Measurements from ENCODE around the gene OXA1L. TPM values are rescaled to one million over a fixed set of nuclear protein-coding genes. Genes with fewer than 3 reads are reported as not detected.

OXA1L gene
- total and polyA plus RNA-seq, 2 of the 13 experiments (the other 11 are each of a cell fraction or from before 2014, with no cell fraction given), result 230 to 589 TPM

GRCh38 chr14:22821193-22822015, 54.9 kb downstream of the OXA1L start (continued):
- TF ChIP-seq ZNF512 (CRISPR knock-in tag; IDR thresholded peaks at IDR 0.05), result peak; percentile 38; the same call in 1 of the 2 replicates
- 0 out of 2 replicates have a peak, but pooled peaks have one; percentile 86 for TF ChIP-seq PAWR (CRISPR knock-in tag; IDR thresholded peaks at IDR 0.05; ENCODE audit: borderline replicate concordance)
- peak; percentile 79; the same call in 1 of the 2 replicates for TF ChIP-seq ZBTB7A (CRISPR knock-in tag; IDR thresholded peaks at IDR 0.05)
- peak; percentile 82; the same call in 1 of the 2 replicates for TF ChIP-seq ZSCAN9 (CRISPR knock-in tag; IDR thresholded peaks at IDR 0.05; ENCODE audit: borderline replicate concordance)
- no peak; the same call in 1 of the 2 replicates for TF ChIP-seq ZFP91 (CRISPR knock-in tag; IDR thresholded peaks at IDR 0.05; ENCODE audit: borderline replicate concordance)
- no peak for TF ChIP-seq MED13 (CRISPR knock-in tag; IDR thresholded peaks at IDR 0.05)
- 0 out of 2 replicates have a peak, but pooled peaks have one; percentile 70 for TF ChIP-seq SNAPC5 (CRISPR knock-in tag; IDR thresholded peaks at IDR 0.05; ENCODE audit: borderline replicate concordance)
- peak; percentile 86; the same call in 1 of the 2 replicates for TF ChIP-seq STAT5B (CRISPR knock-in tag; IDR thresholded peaks at IDR 0.05)
- peak; percentile 88; the same call in 1 of the 2 replicates for TF ChIP-seq ZSCAN31 (CRISPR knock-in tag; IDR thresholded peaks at IDR 0.05; ENCODE audit: low read depth)
- TF ChIP-seq NR0B2 (CRISPR knock-in tag; IDR thresholded peaks at IDR 0.05), result peak; percentile 80
- no peak for TF ChIP-seq ZNF75D (CRISPR knock-in tag; IDR thresholded peaks at IDR 0.05; ENCODE audit: borderline replicate concordance)
- no peak for TF ChIP-seq NR2F2 (IDR thresholded peaks at IDR 0.05; ENCODE audit: borderline replicate concordance, low read depth)
- TF ChIP-seq MTF2 (CRISPR knock-in tag; IDR thresholded peaks at IDR 0.05; ENCODE audit: borderline replicate concordance), result 0 out of 2 replicates have a peak, but pooled peaks have one; percentile 56
- TF ChIP-seq FOXK1 (CRISPR knock-in tag; IDR thresholded peaks at IDR 0.05; ENCODE audit: borderline replicate concordance, low read depth), result peak; percentile 73; the same call in 1 of the 2 replicates
- TF ChIP-seq RORA (CRISPR knock-in tag; IDR thresholded peaks at IDR 0.05), result no peak
- TF ChIP-seq MATR3 (CRISPR knock-in tag; IDR thresholded peaks at IDR 0.05), result no peak
- TF ChIP-seq POLR2AphosphoS5 (IDR thresholded peaks at IDR 0.05; ENCODE audit: low read depth, low read length), result no peak
- no peak for TF ChIP-seq ZFP62 (CRISPR knock-in tag; IDR thresholded peaks at IDR 0.05)
- peak; percentile 38 for TF ChIP-seq ZFX (CRISPR knock-in tag; IDR thresholded peaks at IDR 0.05; ENCODE audit: low read depth)
- TF ChIP-seq ZSCAN25 (CRISPR knock-in tag; IDR thresholded peaks at IDR 0.05), result no peak; the same call in 1 of the 2 replicates
- no peak for TF ChIP-seq ZNF569 (CRISPR knock-in tag; IDR thresholded peaks at IDR 0.05; ENCODE audit: borderline replicate concordance)
- no peak for TF ChIP-seq E2F1 (CRISPR knock-in tag; IDR thresholded peaks at IDR 0.05)
- no peak for TF ChIP-seq CREM (IDR thresholded peaks at IDR 0.05)
- no peak for TF ChIP-seq CREM (CRISPR knock-in tag; IDR thresholded peaks at IDR 0.05)
- peak; percentile 93; the same call in 1 of the 2 replicates for TF ChIP-seq TGIF2 (CRISPR knock-in tag; IDR thresholded peaks at IDR 0.05)
- no peak for TF ChIP-seq SMARCE1 (IDR thresholded peaks at IDR 0.05; ENCODE audit: borderline replicate concordance)

Measured in HepG2 (cell line).